ENCODE results near the gene SYDE2.

The SYDE2 gene

DNA sequence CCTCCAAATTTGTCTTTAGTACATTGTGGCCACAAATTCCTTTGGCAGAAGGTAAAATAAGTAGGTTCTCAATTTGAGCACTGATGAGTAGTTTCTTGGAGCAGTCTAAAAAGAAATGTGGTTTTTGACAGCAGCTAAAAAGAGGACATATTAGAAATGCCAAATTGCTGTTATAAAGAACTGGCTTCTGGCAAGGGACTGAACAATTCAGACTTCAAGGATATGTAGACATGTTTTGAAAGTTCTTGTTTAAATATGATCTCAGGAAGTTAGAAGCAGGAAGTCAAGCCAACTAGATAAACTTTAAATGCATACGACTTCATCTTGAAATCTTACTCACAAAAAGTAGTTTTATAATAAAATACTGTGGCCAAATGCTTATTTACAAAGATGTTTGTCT is 39.8 kb upstream of the SYDE2 start:
- H3K4me1 ChIP-seq: no peaks in the 10 kb centered on the region
- no peak for TF ChIP-seq CTCF (IDR thresholded peaks at IDR 0.05; ENCODE audit: low read depth, low read length)
- no peaks in the 10 kb centered on the region for H3K9me3 ChIP-seq
- H3K4me3 ChIP-seq (ENCODE audit: low read depth, low read length): no peak overlapping the region
- H3K27me3 ChIP-seq: no peaks in the 10 kb centered on the region
- no peak for DNase-seq
- no peaks in the 10 kb centered on the region for H3K36me3 ChIP-seq

GRCh38 chr1:85240174-85240601 is 39.4 kb upstream of the SYDE2 start:
- TF ChIP-seq CTCF (IDR thresholded peaks at IDR 0.05; ENCODE audit: low read depth, low read length): no peak
- no peak for DNase-seq

GRCh38 chr1:85237613-85238012 is 36.8 kb upstream of the SYDE2 start:
- no peak for TF ChIP-seq CTCF (IDR thresholded peaks at IDR 0.05; ENCODE audit: low read depth, low read length)
- Histone ChIP-seq H3K4me3 (ENCODE audit: low read depth, low read length) (no peak overlapping the region), H3K9me3 (no peaks in the 10 kb centered on the region), H3K4me1 (no peaks in the 10 kb centered on the region), H3K36me3 (no peaks in the 10 kb centered on the region), H3K27me3 (no peaks in the 10 kb centered on the region)
- no peak for DNase-seq

More at GRCh38 chr1:85240174-85240601, 39.4 kb upstream of the SYDE2 start:
- no peak overlapping the region for H3K4me3 ChIP-seq (ENCODE audit: low read depth, low read length)
- no peaks in the 10 kb centered on the region for H3K36me3 ChIP-seq
- H3K27me3 ChIP-seq: no peaks in the 10 kb centered on the region
- H3K9me3 ChIP-seq: no peaks in the 10 kb centered on the region
- H3K4me1 ChIP-seq: no peaks in the 10 kb centered on the region

DNA sequence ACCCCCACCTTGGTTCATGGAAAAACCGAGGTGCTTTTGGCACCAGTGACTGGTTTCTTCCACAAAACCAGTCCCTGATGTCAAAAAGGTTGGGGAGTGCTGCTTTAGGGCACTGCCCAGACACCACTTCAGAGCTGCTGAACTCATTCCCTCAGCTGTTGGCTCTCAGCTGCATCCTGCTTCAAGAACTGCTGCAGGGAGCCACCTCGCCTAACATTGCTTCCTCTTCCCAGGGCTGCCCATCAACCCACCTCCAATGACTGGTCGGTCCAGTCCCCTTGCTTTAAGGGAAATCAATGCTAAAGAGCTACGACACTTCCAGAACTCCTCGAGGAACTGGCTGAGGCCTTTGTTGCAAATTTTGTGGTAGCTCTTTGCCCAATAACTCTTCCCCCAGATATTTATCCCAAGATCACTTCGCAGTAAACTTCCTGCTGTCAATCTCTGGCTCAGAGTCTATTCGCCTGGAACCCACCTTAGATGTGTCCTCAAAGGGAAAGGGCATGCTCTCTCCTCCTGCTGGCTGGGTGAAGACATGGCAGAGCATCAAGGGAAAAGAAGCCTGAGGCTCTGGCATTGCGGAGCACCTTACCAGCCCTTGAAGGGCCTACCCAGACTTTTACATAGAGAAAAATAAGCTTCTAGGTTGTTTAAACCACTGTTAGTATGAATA is 29.6 kb upstream of the SYDE2 start:
- Histone ChIP-seq H3K4me1 (no peaks in the 10 kb centered on the region), H3K27me3 (no peaks in the 10 kb centered on the region; the same call in 1 of the 2 replicates), H3K4me3 (ENCODE audit: low read depth, low read length) (no peak overlapping the region), H3K36me3 (no peaks in the 10 kb centered on the region), H3K9me3 (no peaks in the 10 kb centered on the region)
- peak; percentile 32 for TF ChIP-seq CTCF (IDR thresholded peaks at IDR 0.05; ENCODE audit: low read depth, low read length)
- no peak for DNase-seq

GRCh38 chr1:85229574-85230097 is 28.8 kb upstream of the SYDE2 start:
- no peak for TF ChIP-seq CTCF (IDR thresholded peaks at IDR 0.05; ENCODE audit: low read depth, low read length)
- Histone ChIP-seq H3K4me3 (ENCODE audit: low read depth, low read length) (no peak overlapping the region), H3K9me3 (no peaks in the 10 kb centered on the region), H3K4me1 (no peaks in the 10 kb centered on the region), H3K27me3 (no peaks in the 10 kb centered on the region; the same call in 1 of the 2 replicates), H3K36me3 (no peaks in the 10 kb centered on the region)
- DNase-seq: no peak

DNA sequence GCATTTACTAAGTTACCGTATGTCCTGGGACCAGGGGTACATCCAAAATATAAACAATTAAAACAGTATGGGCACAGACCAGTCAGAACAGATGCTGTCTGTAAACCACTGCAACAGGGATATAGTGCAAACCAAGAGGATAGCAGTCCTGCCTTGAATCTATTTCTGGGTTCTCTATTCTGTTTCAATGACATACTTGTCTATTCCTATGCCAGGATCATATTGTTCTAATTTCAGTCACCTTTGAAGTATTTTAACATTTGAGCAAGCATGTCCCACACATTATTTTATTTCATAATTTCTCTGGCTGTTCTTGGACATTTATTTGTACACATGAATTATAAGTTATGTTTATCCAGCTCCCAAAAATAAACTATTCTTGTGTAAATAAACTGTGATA is 28.2 kb upstream of the SYDE2 start:
- Histone ChIP-seq H3K4me3 (ENCODE audit: low read depth, low read length) (no peak overlapping the region), H3K4me1 (no peaks in the 10 kb centered on the region), H3K36me3 (no peaks in the 10 kb centered on the region), H3K27me3 (no peaks in the 10 kb centered on the region; the same call in none of the 2 replicates), H3K9me3 (no peaks in the 10 kb centered on the region)
- no peak for TF ChIP-seq CTCF (IDR thresholded peaks at IDR 0.05; ENCODE audit: low read depth, low read length)
- no peak for DNase-seq
